NCI-H82 treated with DMSO at 0.1 percent for 48 hours (cell line): ENCODE data around the gene HDGFL2.

Experiments used
- DNase-seq: peaks from one replicate; lab custom pipeline; 2025; ENCODE audit not compliant: unreplicated experiment; lab: John Stamatoyannopoulos, UW

HDGFL2 gene

GRCh38 chr19:4496304-4496703, 24.2 kb downstream of the HDGFL2 start:
- DNase-seq: no peak

GRCh38 chr19:4497770-4498389, 25.8 kb downstream of the HDGFL2 start:
- DNase-seq: no peak

DNA sequence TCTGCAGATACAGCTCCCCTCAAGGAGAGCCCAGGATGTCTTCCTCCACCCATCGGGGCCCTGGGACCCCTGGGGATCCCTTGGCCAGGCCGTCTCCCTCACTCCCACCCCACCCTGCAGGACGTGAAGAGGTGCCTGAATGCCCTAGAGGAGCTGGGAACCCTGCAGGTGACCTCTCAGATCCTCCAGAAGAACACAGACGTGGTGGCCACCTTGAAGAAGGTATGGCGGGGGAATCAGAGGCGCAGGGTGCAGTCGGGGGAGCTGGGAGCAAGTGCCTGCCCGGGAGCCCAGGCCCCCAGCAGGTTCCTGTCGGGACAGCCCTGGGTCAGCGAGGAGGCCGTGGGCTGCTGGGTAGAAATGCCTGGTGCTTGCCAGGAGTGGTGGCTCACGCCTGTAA, 26.6 kb downstream of the HDGFL2 start:
- DNase-seq: no peak

- DNase-seq: no peak
Observed at GRCh38 chr19:4499318-4499717, 27.2 kb downstream of the HDGFL2 start.

DNA sequence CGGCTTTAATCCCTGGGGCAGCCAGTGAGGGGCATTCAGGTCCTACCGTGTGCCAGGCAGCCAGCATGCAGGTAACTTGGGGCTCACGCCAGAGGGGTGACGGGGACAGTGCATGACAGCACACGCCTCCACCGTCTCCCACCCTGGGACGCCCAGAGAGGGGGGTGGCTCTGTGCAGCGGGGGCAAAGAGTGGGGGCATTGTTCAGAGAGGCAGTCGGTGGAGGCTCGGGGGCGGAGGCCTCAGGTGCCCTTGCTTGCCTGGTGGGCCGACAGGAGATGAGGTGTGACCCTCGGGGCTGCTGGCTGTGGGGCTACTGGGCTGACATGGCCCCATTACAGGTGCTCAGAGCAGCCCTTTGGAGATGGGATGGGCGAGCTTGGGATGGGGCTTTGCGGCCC, 27.8 kb downstream of the HDGFL2 start:
- no peak for DNase-seq

- DNase-seq: no peak
Observed at GRCh38 chr19:4500841-4501591, 28.9 kb downstream of the HDGFL2 start.

DNA sequence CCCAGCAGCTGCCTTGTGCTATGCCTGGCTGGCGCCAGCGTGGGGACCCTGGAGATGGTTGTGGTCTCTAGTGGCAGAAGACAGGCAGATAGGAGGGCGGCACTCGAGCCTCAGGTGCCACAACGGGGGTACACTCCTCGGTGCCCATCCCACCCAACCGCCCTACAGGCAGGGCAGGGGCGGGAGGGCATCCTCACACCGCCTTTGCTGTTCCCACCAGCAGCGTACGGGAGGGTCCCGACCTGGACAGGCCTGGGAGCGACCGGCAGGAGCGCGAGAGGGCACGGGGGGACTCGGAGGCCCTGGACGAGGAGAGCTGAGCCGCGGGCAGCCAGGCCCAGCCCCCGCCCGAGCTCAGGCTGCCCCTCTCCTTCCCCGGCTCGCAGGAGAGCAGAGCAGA, 29.6 kb downstream of the HDGFL2 start:
- no peak for DNase-seq

DNA sequence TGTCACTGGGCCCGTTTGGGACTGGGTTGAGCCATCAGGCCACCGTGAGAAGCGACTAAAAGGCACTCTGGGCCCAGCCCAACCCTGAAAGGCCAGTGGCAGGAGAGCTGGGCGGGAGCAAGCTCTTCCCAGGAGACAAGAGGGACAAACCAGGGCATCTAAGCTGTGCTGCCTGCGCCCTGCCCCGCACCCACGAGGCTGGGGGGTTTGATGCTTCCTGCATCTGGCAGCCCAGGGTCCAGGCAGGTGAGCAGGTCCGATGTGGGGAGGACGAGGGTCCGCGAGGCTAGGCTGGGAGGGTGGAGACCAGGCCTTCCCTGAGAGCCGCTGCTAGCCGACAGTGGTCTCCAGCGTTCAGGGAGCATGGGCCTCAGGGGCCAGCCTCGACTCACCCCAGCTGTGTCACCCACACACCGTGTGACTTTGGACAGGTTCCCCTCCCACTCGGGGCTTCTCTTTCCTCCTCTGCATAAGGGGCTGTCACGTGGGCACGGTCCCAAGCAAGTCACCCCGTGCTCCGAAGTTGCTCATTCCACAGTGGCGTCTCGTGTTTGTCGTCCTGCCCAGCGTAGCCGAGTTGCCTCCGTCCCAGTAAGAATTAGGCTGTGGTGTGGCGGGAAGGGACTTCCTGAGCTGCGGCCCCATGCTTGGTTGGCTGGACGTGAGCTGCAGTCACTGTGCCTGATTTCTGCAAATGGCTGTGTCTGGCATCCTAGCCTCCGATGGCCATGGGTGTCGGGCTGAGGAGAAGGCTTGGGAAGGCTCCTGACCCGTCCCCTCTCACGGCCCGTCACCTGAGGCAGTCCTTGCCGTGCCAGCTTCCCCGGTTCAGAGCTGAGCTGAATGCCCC, 30.4 kb downstream of the HDGFL2 start:
- no peak for DNase-seq

- DNase-seq: no peak
Observed at GRCh38 chr19:4503132-4503824, 31.2 kb downstream of the HDGFL2 start.

GRCh38 chr19:4503825-4504170, 31.7 kb downstream of the HDGFL2 start:
- no peak for DNase-seq

DNA sequence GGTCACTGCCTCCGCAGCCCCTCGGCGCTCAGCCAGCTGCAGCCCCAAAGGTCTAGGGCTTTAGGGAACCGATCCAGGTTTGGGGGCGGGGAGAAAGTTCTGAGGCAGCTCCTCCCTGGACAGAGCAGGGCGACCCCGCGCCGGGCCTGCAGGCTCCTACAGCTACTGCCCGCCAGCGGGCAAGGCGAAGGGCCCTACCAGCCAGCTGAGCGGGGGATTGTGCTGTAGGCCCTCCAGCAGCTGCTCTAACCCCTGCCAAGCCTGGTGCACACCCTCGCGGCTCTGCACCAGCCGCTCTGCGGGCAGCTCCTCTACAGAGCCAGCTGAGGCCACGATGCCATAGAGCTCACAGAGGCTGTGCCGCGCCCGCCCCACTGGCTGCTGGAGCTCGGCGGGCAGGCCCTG, 32.2 kb downstream of the HDGFL2 start:
- no peak for DNase-seq

- no peak for DNase-seq
Observed at GRCh38 chr19:4504891-4505569, 32.9 kb downstream of the HDGFL2 start.

- no peak for DNase-seq
Observed at GRCh38 chr19:4505570-4506448, 33.7 kb downstream of the HDGFL2 start.

DNA sequence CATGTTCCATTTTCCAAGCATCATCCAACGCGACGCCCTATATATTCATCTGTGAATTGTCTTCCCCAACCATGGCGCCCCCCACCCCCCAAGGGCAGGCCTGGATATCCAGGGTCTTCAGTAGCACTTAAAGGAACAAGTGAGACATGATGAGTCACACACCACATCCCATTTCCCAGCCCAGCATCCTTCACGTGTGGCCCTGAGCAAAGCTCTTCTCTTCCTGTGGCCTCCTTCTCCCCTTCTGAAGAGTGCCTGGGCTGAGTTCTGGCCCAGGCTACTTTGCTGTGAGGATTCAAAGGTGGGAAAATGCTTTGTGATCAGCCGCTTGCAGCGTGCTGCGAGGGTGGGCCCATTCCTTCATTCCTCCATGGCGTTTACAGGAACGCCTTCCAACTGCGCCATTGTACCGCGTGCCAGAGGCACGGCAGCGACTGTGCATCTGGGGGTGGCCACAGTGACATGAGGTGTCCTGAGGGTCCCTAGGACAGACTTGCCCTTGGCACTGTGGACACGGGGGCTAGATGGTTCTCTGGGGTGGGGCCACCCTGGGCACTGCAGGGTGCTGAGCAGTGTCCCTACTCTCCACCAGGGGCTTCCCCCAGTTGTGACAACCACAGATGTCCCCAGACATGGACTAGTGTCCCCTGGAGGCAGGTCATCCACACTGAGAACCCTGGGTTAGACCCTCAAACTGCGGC, 34.5 kb downstream of the HDGFL2 start:
- DNase-seq: no peak

DNA sequence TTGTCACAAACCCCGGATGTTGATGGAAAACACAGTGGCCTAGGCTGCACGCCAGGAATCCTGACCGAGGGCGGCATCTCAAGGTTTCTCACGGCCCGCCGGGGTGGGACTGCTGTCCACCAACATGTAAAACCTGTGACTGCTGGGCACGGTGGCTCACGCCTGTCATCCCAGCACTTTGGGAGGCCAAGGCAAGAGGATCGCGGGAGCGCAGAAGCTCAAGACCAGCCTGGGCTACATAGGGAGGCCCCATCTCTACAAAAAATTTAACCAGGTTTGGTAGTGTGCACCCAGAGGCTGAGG, 35.0 kb downstream of the HDGFL2 start:
- DNase-seq: no peak

- no peak for DNase-seq
Observed at GRCh38 chr19:4507804-4508203, 35.7 kb downstream of the HDGFL2 start.

DNA sequence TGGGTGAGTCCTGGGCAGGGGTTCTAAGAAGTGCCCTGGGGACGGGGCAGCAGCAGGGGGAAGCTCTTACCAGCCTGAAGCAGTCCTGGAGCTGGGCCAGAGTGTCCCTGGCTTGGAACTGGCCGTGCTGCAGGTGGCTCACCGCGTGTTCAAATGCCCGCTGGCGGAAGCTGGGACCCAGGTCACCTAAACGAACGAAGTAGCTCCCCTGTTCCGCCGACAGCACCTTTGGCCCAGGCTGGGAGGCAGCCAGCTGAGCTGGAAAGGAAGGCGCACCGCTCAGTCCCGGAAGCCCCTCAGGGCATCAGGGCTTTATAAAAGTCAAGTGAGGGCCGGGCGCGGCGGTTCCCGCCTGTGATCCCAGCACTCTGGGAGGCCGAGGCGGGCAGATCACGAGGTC, 36.6 kb downstream of the HDGFL2 start:
- no peak for DNase-seq

DNA sequence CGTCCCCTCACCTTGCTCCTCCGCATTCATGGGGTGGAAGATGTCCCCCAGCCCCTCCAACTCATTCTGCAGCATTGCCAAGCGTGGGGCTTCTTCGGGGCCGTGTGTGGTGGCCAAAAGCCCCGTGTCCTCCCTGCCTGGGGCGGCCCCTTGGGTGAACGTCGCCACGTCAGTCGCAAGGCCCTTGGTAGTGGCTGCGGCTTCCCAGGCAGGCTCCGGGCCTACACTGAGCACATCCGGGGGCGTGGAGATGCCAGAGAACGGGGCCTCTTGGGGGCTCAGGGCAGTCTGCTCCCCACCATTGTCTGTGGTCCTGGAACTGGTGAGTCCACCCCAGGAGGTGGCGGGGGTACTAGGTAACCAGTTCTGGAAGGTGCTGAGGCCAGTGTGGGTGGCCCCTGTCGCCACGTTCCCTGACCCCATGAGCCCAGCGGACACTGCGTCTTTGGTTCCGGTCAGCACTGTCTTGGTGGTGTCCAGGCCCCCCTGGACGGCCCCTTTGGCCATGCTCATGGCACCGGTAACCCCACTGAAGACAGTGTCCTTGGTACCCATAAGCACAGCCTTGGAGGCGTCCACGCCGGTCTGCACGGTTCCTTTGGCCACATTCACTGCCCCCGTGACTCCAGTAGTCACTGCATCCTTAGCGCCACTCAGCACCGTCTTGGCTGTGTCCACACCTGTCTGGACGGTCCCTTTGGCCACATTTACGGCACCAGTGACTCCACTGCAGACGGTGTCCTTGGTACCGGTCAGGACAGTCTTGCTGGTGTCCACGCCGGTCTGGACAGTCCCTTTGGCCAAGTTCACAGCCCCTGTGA, 38.5 kb downstream of the HDGFL2 start:
- DNase-seq: no peak
